G401.6 (cell line): ENCODE results near the gene MSI2.

Source experiments
- FAIRE-seq: peaks from 2 replicates; lab custom pipeline; 2012; peaks lifted over from hg19 to GRCh38; lab: Jason Lieb, UNC

MSI2 gene

GRCh38 chr17:57441270-57441600, 184.9 kb downstream of the MSI2 start:
- no peak for FAIRE-seq

- FAIRE-seq, result no peak
Observed at GRCh38 chr17:57442401-57442823, 186.1 kb downstream of the MSI2 start.

- no peak for FAIRE-seq
Observed at GRCh38 chr17:57442914-57443571, 186.7 kb downstream of the MSI2 start.

GRCh38 chr17:57443781-57444180, 187.5 kb downstream of the MSI2 start:
- no peak for FAIRE-seq

GRCh38 chr17:57444682-57445450, 188.5 kb downstream of the MSI2 start:
- no peak for FAIRE-seq

- FAIRE-seq, result no peak
Observed at GRCh38 chr17:57445772-57446472, 189.6 kb downstream of the MSI2 start.

GRCh38 chr17:57447357-57447989, 191.2 kb downstream of the MSI2 start:
- no peak for FAIRE-seq

- FAIRE-seq, result no peak
Observed at GRCh38 chr17:57447990-57448758, 191.9 kb downstream of the MSI2 start.

GRCh38 chr17:57448759-57449283, 192.5 kb downstream of the MSI2 start:
- no peak for FAIRE-seq

- FAIRE-seq, result no peak
Observed at GRCh38 chr17:57451191-57451590, 194.9 kb downstream of the MSI2 start.

GRCh38 chr17:57451643-57452042, 195.3 kb downstream of the MSI2 start:
- FAIRE-seq, result no peak

- FAIRE-seq, result no peak
Observed at GRCh38 chr17:57453841-57454425, 197.6 kb downstream of the MSI2 start.

- no peak for FAIRE-seq
Observed at GRCh38 chr17:57454729-57455062, 198.4 kb downstream of the MSI2 start.

- no peak for FAIRE-seq
Observed at GRCh38 chr17:57455063-57455914, 199.0 kb downstream of the MSI2 start.

GRCh38 chr17:57456622-57457021, 200.3 kb downstream of the MSI2 start:
- no peak for FAIRE-seq

- FAIRE-seq, result no peak
Observed at GRCh38 chr17:57457188-57457587, 200.9 kb downstream of the MSI2 start.

GRCh38 chr17:57458718-57459285, 202.5 kb downstream of the MSI2 start:
- FAIRE-seq, result no peak

GRCh38 chr17:57459286-57459915, 203.1 kb downstream of the MSI2 start:
- FAIRE-seq, result no peak

- no peak for FAIRE-seq
Observed at GRCh38 chr17:57461082-57461481, 204.8 kb downstream of the MSI2 start.
